ENCODE results near the gene TEFM. TPM values are rescaled to one million over a fixed set of nuclear protein-coding genes. Genes with fewer than 3 reads are reported as not detected.

The TEFM gene
- total RNA-seq, 1 experiment from 2014 or later, result 13.0 TPM

DNA sequence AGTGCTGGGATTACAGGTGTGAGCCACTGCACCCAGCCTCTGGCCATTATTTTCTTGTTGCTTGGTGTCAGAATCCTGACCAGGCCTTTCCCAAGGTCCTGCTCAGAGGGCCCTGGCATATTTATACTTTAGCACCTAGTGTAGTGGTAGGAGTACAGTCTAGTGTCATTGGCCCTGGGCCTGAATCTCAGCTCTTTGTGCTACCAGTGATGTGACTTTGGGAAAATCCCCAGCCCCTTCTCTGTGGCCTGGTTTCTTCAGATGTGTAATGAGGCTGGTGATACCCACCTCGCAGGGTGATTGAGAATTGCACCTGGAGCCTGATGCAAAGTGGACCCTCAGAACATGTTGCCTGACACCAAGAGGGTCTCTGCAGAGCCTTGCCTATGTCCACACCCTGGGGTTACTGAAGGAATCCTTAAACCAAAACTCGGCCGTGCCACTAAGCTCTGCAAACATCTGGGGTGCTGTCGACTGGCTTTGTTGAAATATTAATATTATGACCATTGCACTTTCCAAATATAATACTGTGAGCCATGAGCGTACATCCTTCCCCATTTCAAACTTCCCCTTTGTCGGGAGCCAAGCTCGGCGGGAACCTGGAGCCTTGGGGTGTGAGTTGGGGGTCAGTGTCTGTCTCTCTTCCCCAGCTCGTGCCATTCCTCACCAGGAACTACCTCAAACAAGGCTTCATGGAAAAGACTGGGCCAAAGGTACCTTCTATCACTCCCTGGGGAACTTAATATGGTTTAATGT lies 46.8 kb upstream of the TEFM start:
- no peak overlapping the region for H3K4me3 ChIP-seq (ENCODE audit: low read depth in 2 of 2, low read length in 2 of 2)
- in situ Hi-C loops (cut with HindIII; ENCODE audit: low pct_unique_long_range_greater_than_20kb, low sequenced_read_pairs), result no loop called here
- CTCF ChIA-PET, result no interaction called here
- TF ChIP-seq REST (IDR thresholded peaks at IDR 0.05; ENCODE audit: insufficient read depth in 1 of 2, low read depth in 2 of 2, low read length in 1 of 2), result no peak
- no peak for TF ChIP-seq CTCF (IDR thresholded peaks at IDR 0.05)
- TF ChIP-seq POLR2AphosphoS5 (IDR thresholded peaks at IDR 0.05; ENCODE audit: low read depth, low read length), result no peak
- TF ChIP-seq TCF7L2 (IDR thresholded peaks at IDR 0.05; ENCODE audit: low read depth, low read length), result no peak
- TF ChIP-seq SIN3A (IDR thresholded peaks at IDR 0.05; ENCODE audit: borderline replicate concordance, insufficient read depth, low read depth, low read length), result no peak
- H3K9me3 ChIP-seq (ENCODE audit: control insufficient read depth, insufficient read depth, low read depth, low read length), result no peaks in the 10 kb centered on the region
- H3K27me3 ChIP-seq (ENCODE audit: control insufficient read depth, insufficient read depth, low read length), result no peaks in the 10 kb centered on the region
- no peaks in the 10 kb centered on the region for H3K4me1 ChIP-seq (ENCODE audit: control insufficient read depth, insufficient read depth, low read length)
- BruUV-seq (replicated peaks), result no TSS peak
- intact Hi-C loops (cut with micrococcal nuclease; ENCODE audit: unreplicated experiment), result no loop called here
- no peak overlapping the region for H3K27ac ChIP-seq (ENCODE audit: low read length)
- DNase-seq (ENCODE audit: low read depth, low spot score) (no peak), ATAC-seq (no peak)
- POLR2A ChIA-PET, result interaction anchor here (0.7 kb wide), 1 partner anchor 56 kb away, joined by 3 read pairs; no protein-coding TSS in a partner anchor
- no peaks in the 10 kb centered on the region for H3K36me3 ChIP-seq (ENCODE audit: control insufficient read depth, insufficient read depth, low read length)

DNA sequence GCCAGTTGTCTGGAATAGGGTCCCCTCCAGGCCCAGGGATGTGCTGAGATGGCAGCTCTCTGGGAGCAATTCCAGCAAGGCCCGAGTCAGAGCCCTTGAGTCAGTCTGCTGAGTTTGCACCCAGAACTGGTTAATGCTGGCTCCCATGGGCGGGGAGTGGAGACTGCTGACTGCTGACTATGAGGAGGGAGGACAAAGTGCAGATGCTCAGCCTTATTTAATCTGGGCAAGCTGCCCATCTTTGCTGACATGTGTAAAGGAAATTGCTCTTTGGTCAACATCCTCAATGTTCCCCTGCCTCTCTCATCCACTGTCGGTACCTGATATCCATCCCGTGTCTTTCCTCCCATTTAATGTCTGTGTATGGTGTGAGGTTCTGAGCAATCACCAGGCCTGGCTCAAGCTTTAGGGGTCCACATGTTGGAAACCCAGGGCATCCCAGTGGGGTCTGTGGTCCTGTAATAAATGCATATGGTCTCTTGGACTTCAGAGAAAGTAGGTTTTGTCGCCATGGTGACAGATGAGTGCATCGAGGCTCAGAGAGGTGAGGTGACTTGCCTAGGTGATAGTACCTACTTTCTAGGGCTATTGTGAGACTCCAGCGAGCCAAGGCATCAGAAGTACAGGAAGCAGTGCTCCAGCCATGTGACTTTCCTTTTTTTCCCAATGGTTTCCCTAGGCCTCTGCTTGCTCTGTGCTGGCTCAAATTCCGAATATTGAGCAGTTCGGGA lies 44.8 kb upstream of the TEFM start:
- Histone ChIP-seq H3K4me1 (ENCODE audit: control insufficient read depth, insufficient read depth, low read length) (no peaks in the 10 kb centered on the region), H3K36me3 (ENCODE audit: control insufficient read depth, insufficient read depth, low read length) (no peaks in the 10 kb centered on the region), H3K27me3 (ENCODE audit: control insufficient read depth, insufficient read depth, low read length) (no peaks in the 10 kb centered on the region), H3K9me3 (ENCODE audit: control insufficient read depth, insufficient read depth, low read depth, low read length) (no peaks in the 10 kb centered on the region), H3K4me3 (ENCODE audit: low read depth in 2 of 2, low read length in 2 of 2) (no peak overlapping the region), H3K27ac (ENCODE audit: low read length) (no peak overlapping the region)
- POLR2A ChIA-PET, result no interaction called here
- no TSS peak for BruUV-seq (replicated peaks)
- ATAC-seq, result no peak
- CTCF ChIA-PET, result no interaction called here
- intact Hi-C loops (cut with micrococcal nuclease; ENCODE audit: unreplicated experiment), result loop anchor here (2.0 kb wide), 1 partner anchor 20 kb away; the partner anchor contains the start of gene RNF135
- in situ Hi-C loops (cut with HindIII; ENCODE audit: low pct_unique_long_range_greater_than_20kb, low sequenced_read_pairs), result no loop called here
- TF ChIP-seq REST (IDR thresholded peaks at IDR 0.05; ENCODE audit: insufficient read depth in 1 of 2, low read depth in 2 of 2, low read length in 1 of 2) (no peak), POLR2AphosphoS5 (IDR thresholded peaks at IDR 0.05; ENCODE audit: low read depth, low read length) (no peak), TCF7L2 (IDR thresholded peaks at IDR 0.05; ENCODE audit: low read depth, low read length) (no peak)
- DNase-seq (ENCODE audit: low read depth, low spot score), result no peak

All from Panc1 (cell line).